Common myeloid progenitor, CD34-positive (primary cell): ENCODE measurements around the gene GINS3.
A peak's percentile ranks its signal among the peaks of the same experiment; 100 is the strongest.

Experiments
- CTCF ChIA-PET: fragments of 350-600 bp; sonication (Branson Sonifier 250); formaldehyde crosslinking; loops from one replicate; lab custom pipeline; 2021; ENCODE audit warnings: antibody characterized with exemption; lab: Charles Lee
- POLR2A ChIA-PET: fragments of 350-600 bp; sonication (Branson Sonifier 250); formaldehyde crosslinking; loops from one replicate; lab custom pipeline; 2021; ENCODE audit warnings: antibody characterized with exemption; lab: Charles Lee
- DNase-seq, 3 donors: peaks; one replicate each; pipeline versions ENCODE4 v3.0.0 to v3.0.0-alpha.2; 2013
- H3K27ac ChIP-seq, 2 experiments: 1 replicate in 1 of 2; 2 replicates in 1 of 2; pipeline ENCODE4 v1.7.0; 2013; ENCODE audit warnings: inconsistent platforms in 2 of 2, low read length in 2 of 2, mild to moderate bottlenecking in 2 of 2, low read depth in 1 of 2, moderate library complexity in 1 of 2; ENCODE audit not compliant: severe bottlenecking in 2 of 2, insufficient read depth in 1 of 2, poor library complexity in 1 of 2
- H3K27me3 ChIP-seq, 5 experiments: replicated peaks in 2 of 5; 1 replicate in 3 of 5; 2 replicates in 2 of 5; pipeline versions ENCODE4 v1.6.1 to v1.7.0; 2013; ENCODE audit warnings: low read length in 4 of 5, mild to moderate bottlenecking in 2 of 5, moderate library complexity in 2 of 5, inconsistent platforms in 1 of 5; ENCODE audit not compliant: insufficient read depth in 5 of 5, control insufficient read depth in 4 of 5
- H3K36me3 ChIP-seq, 4 experiments: 1 replicate in 2 of 4; 2 replicates in 2 of 4; pipeline versions ENCODE4 v1.6.1 to v1.7.0; 2013; ENCODE audit warnings: low read length in 3 of 4, control low read depth in 1 of 4, mild to moderate bottlenecking in 1 of 4; ENCODE audit not compliant: control insufficient read depth in 4 of 4, insufficient read depth in 4 of 4
- H3K4me1 ChIP-seq, 4 experiments: 1 replicate in 3 of 4; 2 replicates in 1 of 4; pipeline versions ENCODE4 v1.6.1 to v1.7.1; 2013; ENCODE audit warnings: low read length in 3 of 4, mild to moderate bottlenecking in 3 of 4, control low read depth in 1 of 4, inconsistent platforms in 1 of 4, moderate library complexity in 1 of 4; ENCODE audit not compliant: control insufficient read depth in 4 of 4, insufficient read depth in 4 of 4; ENCODE audit errors: control extremely low read depth in 1 of 4
- H3K4me3 ChIP-seq, 7 experiments: 1 replicate in 4 of 7; 2 replicates in 3 of 7; pipeline versions ENCODE4 v1.5.1 to v1.7.0; 2013; ENCODE audit warnings: mild to moderate bottlenecking in 7 of 7, low read length in 6 of 7, moderate library complexity in 6 of 7, inconsistent platforms in 2 of 7, low read depth in 2 of 7, control low read depth in 1 of 7; ENCODE audit not compliant: insufficient read depth in 4 of 7, control insufficient read depth in 1 of 7; ENCODE audit errors: extremely low read depth in 1 of 7
- H3K9me3 ChIP-seq, 5 experiments: 1 replicate in 4 of 5; 2 replicates in 1 of 5; pipeline versions ENCODE4 v1.6.1 to v1.7.1; 2013; ENCODE audit warnings: low read length in 4 of 5, mild to moderate bottlenecking in 2 of 5, inconsistent platforms in 1 of 5, low read depth in 1 of 5, moderate library complexity in 1 of 5; ENCODE audit not compliant: control insufficient read depth in 4 of 5, insufficient read depth in 2 of 5; ENCODE audit errors: control extremely low read depth in 1 of 5
- WGBS: methylation state at CpG from one replicate; pipeline ENCODE4 v1.1.5; 2013; ENCODE audit not compliant: insufficient coverage; 5-methylcytosine and 5-hydroxymethylcytosine counted together

Gene GINS3

GRCh38 chr16:58360041-58360634 lies 32.1 kb upstream of the GINS3 start:
- POLR2A ChIA-PET = no interaction called here
- peak in 1 of 3 donors; percentile 12 for DNase-seq
- H3K9me3 ChIP-seq = peaks cover 0 to 28% (median 8%) of the 10 kb centered on the region in 5 experiments
- H3K36me3 ChIP-seq = no peaks in the 10 kb centered on the region
- no peaks in the 10 kb centered on the region for H3K4me1 ChIP-seq
- no peak overlapping the region for H3K4me3 ChIP-seq
- H3K27me3 ChIP-seq = no peaks in the 10 kb centered on the region
- H3K27ac ChIP-seq = no peak overlapping the region
- CTCF ChIA-PET = interaction anchor here (0.6 to 2.1 kb wide), 3 partner anchors 12 to 406 kb away, joined by 3 to 11 read pairs (median 3); no protein-coding TSS in a partner anchor

GRCh38 chr16:58361726-58362125 lies 30.5 kb upstream of the GINS3 start:
- peaks cover 0 to under 1% (median 0%) of the 10 kb centered on the region in 4 experiments for H3K4me1 ChIP-seq
- H3K27ac ChIP-seq = no peak overlapping the region
- H3K36me3 ChIP-seq = no peaks in the 10 kb centered on the region
- ChIA-PET POLR2A (no interaction called here), CTCF (interaction anchor here (2.1 kb wide), 1 partner anchor 25 kb away, joined by 11 read pairs; no protein-coding TSS in a partner anchor)
- peaks cover 0 to 5% (median 0%) of the 10 kb centered on the region in 5 experiments for H3K27me3 ChIP-seq
- peaks cover 0 to 28% (median 8%) of the 10 kb centered on the region in 5 experiments for H3K9me3 ChIP-seq
- no peak overlapping the region for H3K4me3 ChIP-seq
- no peak for DNase-seq

GRCh38 chr16:58363746-58364393 lies 28.4 kb upstream of the GINS3 start:
- ChIA-PET CTCF (no interaction called here), POLR2A (no interaction called here)
- no peak overlapping the region for H3K4me3 ChIP-seq
- H3K27ac ChIP-seq = no peak overlapping the region
- no peak for DNase-seq
- WGBS = 95% methylated on average over 3 of the region's 3 CpGs
- peaks cover 0 to 15% (median 3%) of the 10 kb centered on the region in 5 experiments for H3K27me3 ChIP-seq
- H3K9me3 ChIP-seq = peaks cover 0 to 27% (median 8%) of the 10 kb centered on the region in 5 experiments
- no peaks in the 10 kb centered on the region for H3K36me3 ChIP-seq
- peaks cover 0 to 7% (median 0%) of the 10 kb centered on the region in 4 experiments for H3K4me1 ChIP-seq

- no peak for DNase-seq
- POLR2A ChIA-PET = no interaction called here
- CTCF ChIA-PET = interaction anchor here (1.3 kb wide), 1 partner anchor 24 kb away, joined by 3 read pairs; no protein-coding TSS in a partner anchor
- WGBS = 70% methylated on average over 2 of the region's 2 CpGs
- no peak overlapping the region for H3K27ac ChIP-seq
- peaks cover 0 to 14% (median 8%) of the 10 kb centered on the region in 5 experiments for H3K9me3 ChIP-seq
- H3K36me3 ChIP-seq = no peaks in the 10 kb centered on the region
- H3K4me1 ChIP-seq = peaks cover 0 to 7% (median 0%) of the 10 kb centered on the region in 4 experiments
- no peak overlapping the region for H3K4me3 ChIP-seq
- H3K27me3 ChIP-seq = peaks cover 0 to 19% (median 3%) of the 10 kb centered on the region in 5 experiments
Measured at GRCh38 chr16:58365623-58366022, 26.6 kb upstream of the GINS3 start.

- 100% methylated on average over 1 of the region's 5 CpGs for WGBS
Measured at GRCh38 chr16:58366247-58367031, 25.8 kb upstream of the GINS3 start.

GRCh38 chr16:58367252-58367651 lies 25.0 kb upstream of the GINS3 start:
- CTCF ChIA-PET = interaction anchor here (0.5 kb wide), 1 partner anchor 128 kb away, joined by 3 read pairs; no protein-coding TSS in a partner anchor
- Histone ChIP-seq H3K4me1 (peaks cover 0 to 7% (median 0%) of the 10 kb centered on the region in 4 experiments), H3K4me3 (no peak overlapping the region), H3K9me3 (peaks cover 0 to 5% (median 0%) of the 10 kb centered on the region in 5 experiments), H3K27me3 (peaks cover 0 to 19% (median 3%) of the 10 kb centered on the region in 5 experiments), H3K27ac (no peak overlapping the region), H3K36me3 (no peaks in the 10 kb centered on the region)
- no peak for DNase-seq
- no CpG with 5 or more reads among the region's 2 CpGs for WGBS
- POLR2A ChIA-PET = interaction anchor here (0.6 kb wide), 1 partner anchor 35 kb away, joined by 4 read pairs; no protein-coding TSS in a partner anchor

More at GRCh38 chr16:58366247-58367031, 25.8 kb upstream of the GINS3 start:
- no peak overlapping the region for H3K27ac ChIP-seq
- peaks cover 0 to 6% (median 3%) of the 10 kb centered on the region in 5 experiments for H3K9me3 ChIP-seq
- H3K4me3 ChIP-seq = no peak overlapping the region
- DNase-seq = peak in 2 of 3 donors; percentile 21 to 39
- H3K27me3 ChIP-seq = peaks cover 0 to 19% (median 3%) of the 10 kb centered on the region in 5 experiments
- ChIA-PET POLR2A (no interaction called here), CTCF (interaction anchor here (0.5 kb wide), 1 partner anchor 129 kb away, joined by 3 read pairs; no protein-coding TSS in a partner anchor)
- H3K36me3 ChIP-seq = no peaks in the 10 kb centered on the region
- H3K4me1 ChIP-seq = peaks cover 0 to 7% (median 0%) of the 10 kb centered on the region in 4 experiments
